HG03095 (cell line): ENCODE measurements around the gene NAA10.

Source experiments
- ATAC-seq: cut with Tn5 transposase; IDR thresholded peaks from one replicate; pipeline ENCODE4 v1.9.1; 2021; ENCODE audit warnings: moderate library complexity; ENCODE audit not compliant: unreplicated experiment

NAA10 gene

DNA sequence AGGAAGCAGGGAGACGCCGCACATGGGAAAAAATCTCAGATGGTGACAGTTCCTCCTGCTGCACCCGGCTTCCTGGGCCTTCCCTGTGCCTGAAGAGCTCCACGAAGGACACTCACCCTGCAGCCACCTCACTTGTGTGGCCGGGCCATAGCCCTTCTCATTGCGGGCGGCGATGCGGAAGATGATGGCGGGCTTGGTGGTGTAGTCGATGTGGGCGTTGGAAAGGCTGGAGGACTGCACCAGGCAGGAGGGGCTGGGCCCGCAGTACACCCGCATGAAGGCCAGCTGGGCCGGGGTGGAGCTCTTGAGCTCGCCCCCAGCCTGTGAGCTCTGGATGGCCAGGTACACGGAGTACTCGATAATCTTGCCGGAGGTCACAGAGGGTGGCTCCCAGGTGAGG is 15.3 kb upstream of the NAA10 start:
- no peak for ATAC-seq

- ATAC-seq = no peak
These were observed 14.3 kb upstream of the NAA10 start for GRCh38 chrX:153948847-153949805.

GRCh38 chrX:153948002-153948466 is 13.2 kb upstream of the NAA10 start:
- no peak for ATAC-seq

- ATAC-seq = peak; percentile 58
These were observed 12.4 kb upstream of the NAA10 start for GRCh38 chrX:153947009-153947769.

GRCh38 chrX:153945956-153946943 is 11.4 kb upstream of the NAA10 start:
- ATAC-seq = no peak

DNA sequence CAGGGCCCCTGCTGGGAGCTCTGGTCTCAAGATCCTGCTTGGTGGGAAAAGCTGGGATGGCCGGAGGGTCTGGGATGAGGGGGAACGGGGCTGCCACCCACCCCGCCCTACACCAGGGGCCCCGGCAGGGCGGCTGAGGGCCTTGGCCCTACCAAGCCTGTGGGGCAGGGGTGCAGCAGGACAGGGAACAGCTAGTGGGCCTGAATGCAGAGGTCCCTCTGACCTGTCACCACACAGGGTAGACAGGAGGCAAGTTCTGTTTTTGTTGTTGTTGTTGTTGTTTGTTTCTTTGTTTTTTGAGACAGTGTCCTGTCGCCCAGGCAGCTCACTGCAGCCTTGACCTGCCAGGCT is 9.9 kb upstream of the NAA10 start:
- ATAC-seq = no peak

- no peak for ATAC-seq
These were observed 9.4 kb upstream of the NAA10 start, which contains the start of gene RENBP for GRCh38 chrX:153944140-153944799. Gene RENBP (minus strand): TSS chrX:153944643. CDS start chrX:153944610, 33 bp downstream.

DNA sequence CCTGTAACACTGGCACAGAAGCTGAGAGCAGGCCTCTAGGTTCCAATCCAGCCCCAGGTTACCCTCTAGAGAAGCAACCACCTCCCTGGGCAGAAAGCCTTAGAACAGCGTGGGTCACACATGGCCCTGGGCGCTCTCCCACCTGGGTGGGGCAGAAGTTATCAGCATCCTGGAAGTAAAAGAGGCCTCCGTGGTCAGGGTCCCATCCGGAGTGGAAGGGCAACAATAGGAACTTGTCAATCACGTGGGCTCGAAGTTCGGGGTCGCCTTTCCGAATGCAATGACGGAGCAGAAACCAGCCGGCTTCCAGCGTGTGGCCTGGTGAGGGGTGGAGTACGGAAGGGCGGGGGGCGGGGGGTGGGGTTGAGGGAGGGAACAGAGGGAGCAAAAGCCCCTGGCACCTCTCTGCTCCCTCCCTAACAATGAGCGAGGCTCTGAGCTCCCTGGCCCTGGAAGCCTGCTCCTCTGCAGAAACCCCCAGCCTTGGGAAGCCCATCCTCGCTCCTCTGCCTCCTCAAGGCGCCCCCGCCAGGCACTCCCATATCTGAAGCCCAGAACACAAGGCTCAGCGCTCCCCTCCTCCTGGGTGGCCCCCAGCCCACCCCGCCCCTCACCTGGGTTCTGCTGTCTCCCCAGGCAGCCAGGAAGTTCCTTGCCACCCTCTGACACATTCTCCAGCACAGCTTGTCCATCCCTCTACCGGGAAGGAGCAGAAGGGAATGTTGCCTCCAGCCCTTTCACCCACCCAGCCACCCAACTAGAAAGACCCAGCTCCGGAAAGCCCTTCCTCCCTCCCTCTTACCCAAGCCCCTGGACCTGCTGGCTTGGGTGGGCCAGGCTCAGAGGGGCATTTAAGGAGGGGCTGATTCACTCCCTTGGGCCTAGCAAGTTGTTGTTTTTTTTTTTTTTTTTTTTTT is 6.8 kb upstream of the NAA10 start:
- ATAC-seq = no peak

GRCh38 chrX:153939573-153939972 is 4.7 kb upstream of the NAA10 start:
- no peak for ATAC-seq

DNA sequence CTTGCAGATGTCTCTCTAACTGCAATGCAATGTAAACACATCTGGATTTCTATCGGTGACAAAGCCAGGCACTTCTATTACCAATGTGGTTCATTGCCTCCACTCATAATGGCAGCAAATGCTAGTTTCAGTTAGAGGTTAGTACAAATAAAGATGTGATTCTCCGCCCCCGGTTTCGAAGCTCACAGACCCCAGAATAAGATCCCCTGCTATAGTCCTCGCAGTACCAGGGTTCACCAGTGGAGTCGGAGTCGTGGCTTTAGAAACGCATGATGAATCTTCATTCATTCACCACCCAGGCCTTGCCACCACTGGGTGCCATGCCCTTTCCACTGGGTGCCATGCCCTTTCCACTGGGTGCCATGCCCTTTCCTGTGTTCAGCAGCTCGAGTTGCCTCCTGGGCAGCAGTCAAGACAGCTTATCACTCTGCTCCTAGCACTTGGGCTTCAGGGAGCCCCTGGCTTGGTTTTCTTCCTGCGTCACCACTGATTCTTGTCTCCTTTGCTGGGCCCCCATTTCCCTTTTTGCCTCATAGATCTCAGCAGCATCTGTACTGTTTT is 3.5 kb upstream of the NAA10 start:
- no peak for ATAC-seq

DNA sequence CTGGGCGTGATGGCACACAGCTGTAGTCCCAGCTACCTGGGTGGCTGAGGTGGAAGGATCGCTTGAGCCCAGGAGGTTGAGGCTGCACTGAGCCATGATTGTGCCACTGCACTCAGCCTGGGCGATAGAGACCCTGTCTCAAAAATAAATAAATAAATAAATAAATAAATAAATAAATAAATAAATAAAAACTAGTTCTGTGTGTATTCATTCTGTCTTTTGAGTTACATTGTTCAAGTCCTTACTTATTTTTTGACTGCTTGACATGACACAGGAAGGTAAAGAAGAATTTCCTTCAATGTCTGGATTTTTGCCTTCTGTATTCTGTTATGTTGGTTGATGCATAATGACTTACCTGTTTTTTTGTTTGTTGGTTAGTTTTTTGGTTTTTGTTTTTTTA is 2.2 kb upstream of the NAA10 start:
- ATAC-seq = no peak

- ATAC-seq = no peak
These were observed 552 bp upstream of the NAA10 start for GRCh38 chrX:153935326-153935851.

DNA sequence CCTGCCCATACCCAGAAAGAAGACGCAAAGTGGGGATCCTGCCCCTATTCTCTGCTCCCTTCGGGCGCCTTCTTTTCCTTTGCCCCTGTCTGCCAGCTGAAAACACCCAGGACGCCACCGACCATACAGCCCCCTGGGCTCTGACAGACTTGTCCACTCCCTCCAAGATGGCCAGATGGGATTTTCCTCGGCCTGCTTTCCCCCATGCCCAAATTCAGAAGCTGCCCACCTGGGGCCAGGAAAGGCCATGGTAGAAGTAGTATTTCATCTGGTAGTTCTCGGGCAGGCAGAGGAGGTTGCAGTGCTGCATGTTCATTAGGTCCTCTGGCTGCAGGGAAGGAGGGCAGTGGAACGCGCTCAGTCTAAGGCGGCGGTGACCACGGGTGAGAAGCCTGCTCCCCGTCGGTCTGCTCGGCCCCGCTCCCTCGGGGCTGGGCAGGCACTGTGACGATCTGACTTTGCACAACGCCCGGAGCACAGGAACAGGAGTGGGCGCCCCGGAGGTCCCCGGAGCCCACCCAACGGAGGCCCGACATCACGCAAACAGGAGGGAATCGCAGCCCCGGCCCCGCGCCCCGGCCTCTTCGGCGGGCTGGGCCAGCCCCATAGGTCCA is 582 bp downstream of the NAA10 start:
- no peak for ATAC-seq

DNA sequence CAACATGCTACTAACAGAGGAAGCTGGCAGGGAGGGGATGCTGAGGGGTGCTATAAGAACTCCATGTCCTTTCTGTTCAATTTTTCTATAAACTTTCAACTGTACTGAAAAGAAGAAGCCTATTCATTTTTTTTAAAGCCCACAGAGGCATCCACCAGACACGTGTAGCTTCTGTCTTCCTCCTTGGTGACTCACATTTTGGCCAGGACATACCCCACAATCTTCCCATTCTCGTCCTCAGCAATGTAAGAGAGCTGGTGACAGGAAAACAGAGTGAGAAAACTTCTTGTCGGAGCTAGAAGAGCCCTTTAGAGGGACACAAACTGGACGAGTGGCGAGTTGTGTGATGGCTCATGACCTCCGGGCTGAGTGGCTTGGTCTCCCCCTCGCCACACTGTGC is 1.1 kb downstream of the NAA10 start:
- ATAC-seq = no peak

DNA sequence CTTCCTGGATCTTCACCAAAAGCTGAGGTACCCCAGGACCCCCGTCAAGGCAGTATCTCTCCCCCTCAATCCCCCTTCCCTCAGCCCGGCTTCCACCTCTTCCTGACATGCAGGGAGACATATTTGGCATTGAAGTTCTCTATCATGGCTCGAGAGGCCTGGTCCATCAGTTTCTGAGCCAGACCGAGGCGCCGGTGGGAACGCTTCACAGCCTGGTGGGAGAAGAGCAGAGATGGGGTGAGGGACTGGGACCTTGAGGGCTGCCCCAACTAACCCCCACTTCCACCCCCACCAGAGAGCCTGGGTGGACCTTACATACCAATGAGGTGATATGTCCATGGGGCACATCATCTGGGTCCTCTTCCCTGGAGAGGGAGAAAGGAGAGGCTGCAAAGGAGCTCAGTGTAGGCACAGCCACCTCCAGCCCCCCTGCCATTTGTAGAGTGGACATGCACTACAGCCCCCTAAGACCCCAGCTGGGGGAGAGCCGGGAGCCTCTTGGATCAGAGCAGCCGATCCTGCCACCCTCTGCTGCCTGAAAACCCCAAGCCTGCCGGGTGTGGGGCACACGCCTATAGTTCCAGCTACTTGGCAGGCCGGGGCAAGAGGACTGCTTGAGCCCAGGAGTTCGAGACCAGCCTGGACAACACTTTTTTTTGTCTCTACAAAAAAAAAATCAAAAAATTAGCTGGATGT is 2.5 kb downstream of the NAA10 start:
- no peak for ATAC-seq

- ATAC-seq = no peak
These were observed 3.1 kb downstream of the NAA10 start for GRCh38 chrX:153931748-153932147.

GRCh38 chrX:153931151-153931550 is 3.7 kb downstream of the NAA10 start:
- ATAC-seq = no peak
